Hepatocyte (in vitro differentiated cells): ENCODE data around the gene NLRC3. TPM values are rescaled to one million over a fixed set of nuclear protein-coding genes. Genes with fewer than 3 reads are reported as not detected.

Source experiments
- DNase-seq: peaks from one replicate; pipeline ENCODE4 v3.0.0-alpha.2; 2016; ENCODE audit warnings: low spot score
- H2AFZ ChIP-seq: fragments of 200-600 bp; sonication (generic); 2 replicates; pipeline ENCODE4 v1.6.0; 2016; ENCODE audit warnings: antibody characterized with exemption, mild to moderate bottlenecking
- H3K27ac ChIP-seq: fragments of 200-600 bp; sonication (generic); 2 replicates; pipeline ENCODE4 v1.5.1; 2016; ENCODE audit warnings: mild to moderate bottlenecking
- H3K27me3 ChIP-seq: fragments of 200-600 bp; sonication (generic); 2 replicates; pipeline ENCODE4 v1.6.1; 2016
- H3K36me3 ChIP-seq: fragments of 200-600 bp; sonication (generic); replicated peaks from 2 replicates; pipeline ENCODE4 v1.5.1; 2016; ENCODE audit warnings: low read depth; ENCODE audit not compliant: insufficient read depth
- H3K4me1 ChIP-seq: fragments of 200-600 bp; sonication (generic); 2 replicates; pipeline ENCODE4 v1.5.1; 2016; ENCODE audit warnings: mild to moderate bottlenecking, moderate library complexity; ENCODE audit not compliant: insufficient read depth
- H3K4me2 ChIP-seq: fragments of 200-600 bp; sonication (generic); 2 replicates; pipeline ENCODE4 v1.6.0; 2016
- H3K4me3 ChIP-seq: fragments of 200-600 bp; sonication (generic); 2 replicates; pipeline ENCODE4 v1.5.1; 2016; ENCODE audit warnings: mild to moderate bottlenecking
- H3K79me2 ChIP-seq: fragments of 200-600 bp; sonication (generic); 2 replicates; pipeline ENCODE4 v1.6.0; 2017; ENCODE audit warnings: mild to moderate bottlenecking
- H3K9me2 ChIP-seq: fragments of 200-600 bp; sonication (generic); replicated peaks from 2 replicates; pipeline ENCODE4 v1.6.0; 2017; ENCODE audit warnings: mild to moderate bottlenecking; ENCODE audit not compliant: insufficient read depth
- H3K9me3 ChIP-seq: fragments of 200-600 bp; sonication (generic); 2 replicates; pipeline ENCODE4 v1.5.1; 2016; ENCODE audit warnings: low read depth, mild to moderate bottlenecking
- H4K20me1 ChIP-seq: fragments of 200-600 bp; sonication (generic); 2 replicates; pipeline ENCODE4 v1.6.0; 2016; ENCODE audit warnings: mild to moderate bottlenecking; ENCODE audit not compliant: insufficient read depth, poor library complexity, severe bottlenecking
- EZH2 ChIP-seq: fragments of 200-600 bp; sonication (generic); IDR thresholded peaks from 2 replicates; pipeline ENCODE4 v1.6.1; 2016; ENCODE audit warnings: antibody characterized with exemption, mild to moderate bottlenecking, borderline replicate concordance
- EZH2phosphoT487 ChIP-seq: fragments of 200-600 bp; sonication (generic); IDR thresholded peaks from one replicate; pipeline ENCODE4 v1.6.1; 2018; ENCODE audit warnings: antibody characterized with exemption, mild to moderate bottlenecking, low read depth, moderate library complexity; ENCODE audit not compliant: unreplicated experiment, severe bottlenecking
- WGBS: methylation state at CpG from one replicate; pipeline ENCODE4 v1.1.6; 2016; ENCODE audit warnings: low lambda C conversion rate; ENCODE audit errors: missing lambda C conversion rate; 5-methylcytosine and 5-hydroxymethylcytosine counted together
- polyA plus RNA-seq: library from polyadenylated mRNA; unstranded; fragments of >200 nt; fragmentation: Nextera tagmentation; extraction: Ambion mirVana; gene quantifications from 2 replicates; pipeline ENCODE4 v1.2.1, GENCODE V29; 2016
- total RNA-seq: library from RNA; depleted of rRNA; stranded (reverse); fragments of >200 nt; gene quantifications from 2 replicates; pipeline ENCODE4 v1.2.3, GENCODE V29; 2014
- TF ChIP-seq, protein P1 (sequence below): fragments of 200-600 bp; sonication (generic); IDR thresholded peaks from 2 replicates; pipeline ENCODE4 v1.5.1; 2016; ENCODE audit warnings: antibody characterized with exemption, mild to moderate bottlenecking; ENCODE audit not compliant: poor library complexity

NLRC3 gene
- total and polyA plus RNA-seq, 2 experiments from 2014 or later: 0.10 to 0.15 TPM

DNA sequence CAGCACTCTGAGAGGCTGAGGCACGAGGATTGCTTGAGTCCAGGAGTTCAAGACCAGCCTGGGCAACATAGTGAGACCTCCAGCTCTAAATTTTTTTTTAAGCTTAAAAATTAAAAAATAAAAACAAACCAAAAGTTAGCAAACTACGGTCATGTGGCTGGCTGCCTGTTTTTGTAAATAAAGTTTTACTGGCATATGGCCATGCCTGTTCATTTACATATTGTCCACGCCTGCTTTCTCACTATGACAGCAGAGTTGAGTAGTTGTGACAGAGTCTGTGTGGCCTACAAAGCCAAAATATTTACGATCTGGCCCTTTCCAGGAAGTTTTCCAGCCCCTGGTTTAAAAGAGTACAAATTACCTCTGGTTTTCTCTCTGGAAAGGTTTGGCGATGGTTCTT, 30.9 kb upstream of the NLRC3 start:
- Histone ChIP-seq H3K79me2 (peaks cover 21% of the 10 kb centered on the region), H3K9me2 (no peaks in the 10 kb centered on the region), H3K4me1 (peaks cover 15% of the 10 kb centered on the region), H3K4me2 (no peak overlapping the region), H2AFZ (no peak overlapping the region), H3K4me3 (no peak overlapping the region), H3K9me3 (no peaks in the 10 kb centered on the region), H3K27me3 (no peaks in the 10 kb centered on the region), H3K36me3 (no peaks in the 10 kb centered on the region), H3K27ac (no peak overlapping the region), H4K20me1 (no peaks in the 10 kb centered on the region)
- TF ChIP-seq, protein P1, sequence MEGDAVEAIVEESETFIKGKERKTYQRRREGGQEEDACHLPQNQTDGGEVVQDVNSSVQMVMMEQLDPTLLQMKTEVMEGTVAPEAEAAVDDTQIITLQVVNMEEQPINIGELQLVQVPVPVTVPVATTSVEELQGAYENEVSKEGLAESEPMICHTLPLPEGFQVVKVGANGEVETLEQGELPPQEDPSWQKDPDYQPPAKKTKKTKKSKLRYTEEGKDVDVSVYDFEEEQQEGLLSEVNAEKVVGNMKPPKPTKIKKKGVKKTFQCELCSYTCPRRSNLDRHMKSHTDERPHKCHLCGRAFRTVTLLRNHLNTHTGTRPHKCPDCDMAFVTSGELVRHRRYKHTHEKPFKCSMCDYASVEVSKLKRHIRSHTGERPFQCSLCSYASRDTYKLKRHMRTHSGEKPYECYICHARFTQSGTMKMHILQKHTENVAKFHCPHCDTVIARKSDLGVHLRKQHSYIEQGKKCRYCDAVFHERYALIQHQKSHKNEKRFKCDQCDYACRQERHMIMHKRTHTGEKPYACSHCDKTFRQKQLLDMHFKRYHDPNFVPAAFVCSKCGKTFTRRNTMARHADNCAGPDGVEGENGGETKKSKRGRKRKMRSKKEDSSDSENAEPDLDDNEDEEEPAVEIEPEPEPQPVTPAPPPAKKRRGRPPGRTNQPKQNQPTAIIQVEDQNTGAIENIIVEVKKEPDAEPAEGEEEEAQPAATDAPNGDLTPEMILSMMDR: no peak
- TF ChIP-seq EZH2phosphoT487 (no peak), EZH2 (no peak)
- WGBS: 89% methylated on average over 5 of the region's 5 CpGs
- DNase-seq: no peak

DNA sequence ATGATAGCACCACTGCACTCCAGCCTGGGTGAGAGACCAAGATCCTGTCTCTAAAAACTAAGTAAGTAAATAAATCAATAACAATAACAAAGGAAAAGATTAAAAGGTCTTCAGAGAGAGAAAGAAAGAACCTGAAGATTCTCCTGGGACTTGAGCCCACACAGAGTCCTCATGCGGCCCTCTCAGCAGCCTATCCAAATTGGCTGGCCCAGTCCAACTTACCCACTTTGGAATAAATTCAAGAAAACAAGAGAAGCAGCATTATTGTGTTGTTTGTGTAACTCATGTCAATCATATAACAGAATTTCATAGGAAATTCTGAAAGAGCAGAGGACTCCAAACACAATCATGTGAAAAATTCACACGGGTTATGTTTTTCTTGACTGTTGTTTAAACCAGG, 30.4 kb upstream of the NLRC3 start:
- no peak for TF ChIP-seq EZH2
- no peaks in the 10 kb centered on the region for H4K20me1 ChIP-seq
- no peaks in the 10 kb centered on the region for H3K9me3 ChIP-seq
- no peak overlapping the region for H3K27ac ChIP-seq
- no peaks in the 10 kb centered on the region for H3K27me3 ChIP-seq
- H3K36me3 ChIP-seq: no peaks in the 10 kb centered on the region
- H3K4me2 ChIP-seq: no peak overlapping the region
- H3K4me1 ChIP-seq: peaks cover 11% of the 10 kb centered on the region
- no peak overlapping the region for H2AFZ ChIP-seq
- DNase-seq: no peak
- H3K9me2 ChIP-seq: no peaks in the 10 kb centered on the region
- H3K79me2 ChIP-seq: peaks cover 17% of the 10 kb centered on the region
- WGBS: 97% methylated on average over 2 of the region's 2 CpGs
- H3K4me3 ChIP-seq: no peak overlapping the region

DNA sequence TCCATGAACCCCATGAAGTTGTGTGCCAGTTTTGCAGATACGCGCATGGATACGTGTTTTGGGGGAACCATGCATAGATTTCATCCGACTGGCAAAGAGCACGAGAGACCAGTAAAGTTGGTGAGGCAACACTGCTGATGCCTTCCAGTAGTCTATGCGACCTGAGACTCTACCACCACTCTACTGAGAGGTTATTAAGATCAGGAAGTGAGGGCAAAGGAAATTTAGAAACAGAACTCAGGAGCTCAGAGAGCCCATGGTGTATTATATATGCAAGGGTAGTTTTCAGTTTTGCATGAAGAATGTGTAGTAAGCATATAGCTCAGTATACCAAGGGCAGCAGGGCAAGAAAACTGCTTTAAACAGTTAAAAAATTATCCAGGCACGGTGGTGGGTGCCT, 30.0 kb upstream of the NLRC3 start:
- no peaks in the 10 kb centered on the region for H4K20me1 ChIP-seq
- no peak overlapping the region for H3K4me3 ChIP-seq
- H3K79me2 ChIP-seq: peaks cover 12% of the 10 kb centered on the region
- no peaks in the 10 kb centered on the region for H3K27me3 ChIP-seq
- H3K9me2 ChIP-seq: no peaks in the 10 kb centered on the region
- H3K9me3 ChIP-seq: no peaks in the 10 kb centered on the region
- DNase-seq: no peak
- 92% methylated on average over 7 of the region's 7 CpGs for WGBS
- H3K36me3 ChIP-seq: no peaks in the 10 kb centered on the region
- no peak overlapping the region for H2AFZ ChIP-seq
- TF ChIP-seq EZH2phosphoT487 (no peak), EZH2 (no peak)
- TF ChIP-seq, protein P1: no peak
- H3K4me1 ChIP-seq: peaks cover 9% of the 10 kb centered on the region
- no peak overlapping the region for H3K27ac ChIP-seq
- H3K4me2 ChIP-seq: no peak overlapping the region

DNA sequence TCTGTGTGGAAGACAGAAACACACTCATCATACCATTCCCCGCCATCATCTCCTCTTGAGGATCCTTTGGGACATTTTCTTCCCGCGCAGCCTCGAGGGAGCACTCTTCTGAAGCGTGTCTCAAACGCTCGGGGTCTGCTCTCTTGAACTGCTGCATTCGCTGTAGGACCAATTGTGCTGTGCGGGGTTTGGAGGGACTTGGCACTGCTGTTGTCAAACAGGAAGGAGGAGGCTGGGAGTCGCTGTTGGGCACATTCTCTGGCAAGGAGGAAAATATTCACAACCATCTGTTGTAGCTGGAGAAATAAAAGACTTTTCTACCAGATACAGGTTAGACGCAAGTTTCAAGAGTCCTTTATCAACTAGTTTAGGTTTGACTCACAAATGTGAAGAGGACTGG, 29.2 kb upstream of the NLRC3 start:
- 89% methylated on average over 11 of the region's 11 CpGs for WGBS
- TF ChIP-seq, protein P1: no peak
- TF ChIP-seq EZH2: no peak
- no peak for TF ChIP-seq EZH2phosphoT487
- Histone ChIP-seq H3K27ac (no peak overlapping the region), H3K36me3 (no peaks in the 10 kb centered on the region), H3K27me3 (no peaks in the 10 kb centered on the region), H3K79me2 (peaks cover 7% of the 10 kb centered on the region), H3K4me1 (peaks cover 9% of the 10 kb centered on the region), H3K4me2 (no peak overlapping the region), H2AFZ (no peak overlapping the region), H3K4me3 (no peak overlapping the region), H3K9me3 (no peaks in the 10 kb centered on the region), H4K20me1 (no peaks in the 10 kb centered on the region), H3K9me2 (no peaks in the 10 kb centered on the region)
- no peak for DNase-seq
